Activated naive CD8-positive, alpha-beta T cell treated with anti-CD3 and anti-CD28 coated beads for 36 hours (primary cell): ENCODE data around the gene TMEM43. TPM values are rescaled to one million over a fixed set of nuclear protein-coding genes. Genes with fewer than 3 reads are reported as not detected.
A peak's percentile ranks its signal among the peaks of the same experiment; 100 is the strongest.

ENCODE experiments used
- DNase-seq: peaks from one replicate; pipeline ENCODE4 v3.0.0; 2021
- H3K27ac Mint-ChIP-seq: one replicate; pipeline ENCODE4 v1.8.0; 2022; ENCODE audit warnings: mild to moderate bottlenecking, moderate library complexity, mixed read lengths
- H3K27me3 Mint-ChIP-seq: one replicate; pipeline ENCODE4 v1.8.0; 2022; ENCODE audit warnings: mild to moderate bottlenecking, mixed read lengths
- H3K36me3 Mint-ChIP-seq: one replicate; pipeline ENCODE4 v1.8.0; 2021; ENCODE audit warnings: mild to moderate bottlenecking, mixed read lengths
- H3K4me1 Mint-ChIP-seq: one replicate; pipeline ENCODE4 v1.8.0; 2021; ENCODE audit warnings: mixed read lengths
- H3K4me3 Mint-ChIP-seq: one replicate; pipeline ENCODE4 v1.8.0; 2022; ENCODE audit warnings: mild to moderate bottlenecking, moderate library complexity, mixed read lengths
- H3K9me3 Mint-ChIP-seq: one replicate; pipeline ENCODE4 v1.8.0; 2022; ENCODE audit warnings: mixed read lengths
- total RNA-seq, 2 experiments: library from RNA; stranded (reverse); gene quantifications; one replicate each; pipeline ENCODE4 v1.2.3, GENCODE V29; 2021

The TMEM43 gene
- total RNA-seq, 2 experiments from 2014 or later = 26.8 to 27.0 TPM

GRCh38 chr3:14128724-14129123 lies 3.9 kb downstream of the TMEM43 start:
- no peaks in the 10 kb centered on the region for H3K27me3 Mint-ChIP-seq
- no peak overlapping the region for H3K27ac Mint-ChIP-seq
- H3K9me3 Mint-ChIP-seq = no peaks in the 10 kb centered on the region
- H3K4me3 Mint-ChIP-seq = no peak overlapping the region
- H3K4me1 Mint-ChIP-seq = peaks cover 25% of the 10 kb centered on the region
- H3K36me3 Mint-ChIP-seq = peaks cover 38% of the 10 kb centered on the region
- DNase-seq = no peak

DNA sequence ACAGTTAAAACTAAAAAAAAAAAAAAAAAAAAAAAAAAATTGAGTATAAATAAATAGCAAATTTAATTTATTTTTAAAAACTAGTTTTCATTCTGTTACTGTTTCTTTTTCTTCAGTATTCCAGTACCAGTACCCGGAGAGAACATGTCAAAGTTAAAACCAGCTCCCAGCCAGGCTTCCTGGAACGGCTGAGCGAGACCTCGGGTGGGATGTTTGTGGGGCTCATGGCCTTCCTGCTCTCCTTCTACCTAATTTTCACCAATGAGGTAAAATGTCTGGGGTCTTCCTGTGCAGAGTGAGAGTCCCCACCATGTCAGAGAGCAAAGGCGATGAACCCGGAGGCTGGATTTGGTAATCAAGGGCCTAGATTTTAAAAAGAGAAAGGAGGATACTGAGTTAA lies 4.4 kb downstream of the TMEM43 start:
- Mint-ChIP-seq H3K27me3 (no peaks in the 10 kb centered on the region), H3K4me1 (peaks cover 25% of the 10 kb centered on the region), H3K36me3 (peaks cover 34% of the 10 kb centered on the region), H3K4me3 (no peak overlapping the region), H3K9me3 (no peaks in the 10 kb centered on the region), H3K27ac (no peak overlapping the region)
- DNase-seq = no peak

DNA sequence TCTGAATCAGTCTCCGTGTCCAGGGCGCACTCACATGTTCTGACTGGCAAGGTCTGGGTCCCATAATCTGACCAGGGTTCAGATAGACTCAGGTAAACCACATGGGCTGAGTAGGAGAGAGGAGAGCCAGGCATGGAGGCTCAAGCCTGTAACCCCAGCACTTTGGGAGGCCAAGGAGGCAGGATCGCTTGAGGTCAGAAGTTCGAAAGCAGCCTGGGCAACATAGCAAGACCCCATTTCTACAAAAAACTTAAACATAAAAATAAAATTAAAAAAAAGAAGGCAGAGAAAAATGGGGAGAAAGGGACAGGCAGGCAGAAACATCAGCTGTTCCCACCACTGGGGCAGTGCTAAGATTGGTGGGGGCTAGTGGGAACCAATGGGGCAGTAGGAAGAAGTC lies 5.4 kb downstream of the TMEM43 start:
- H3K9me3 Mint-ChIP-seq = no peaks in the 10 kb centered on the region
- no peak for DNase-seq
- no peaks in the 10 kb centered on the region for H3K27me3 Mint-ChIP-seq
- H3K27ac Mint-ChIP-seq = peak overlapping the region; percentile 13
- peaks cover 25% of the 10 kb centered on the region for H3K4me1 Mint-ChIP-seq
- peaks cover 36% of the 10 kb centered on the region for H3K36me3 Mint-ChIP-seq
- H3K4me3 Mint-ChIP-seq = no peak overlapping the region

DNA sequence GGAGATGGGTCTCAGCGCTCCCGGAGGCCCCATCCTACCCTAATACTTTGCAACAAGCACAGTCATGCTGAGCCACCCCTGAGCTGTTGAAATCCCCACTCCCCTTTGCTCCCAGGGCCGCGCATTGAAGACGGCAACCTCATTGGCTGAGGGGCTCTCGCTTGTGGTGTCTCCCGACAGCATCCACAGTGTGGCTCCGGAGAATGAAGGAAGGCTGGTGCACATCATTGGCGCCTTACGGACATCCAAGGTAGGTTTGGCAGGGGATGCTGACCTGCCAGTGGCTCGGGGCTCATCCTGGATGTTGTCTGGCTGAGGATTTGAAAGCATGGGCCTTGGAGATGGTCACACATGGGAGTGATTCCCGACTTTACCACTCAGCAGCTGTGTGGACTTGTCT lies 5.9 kb downstream of the TMEM43 start:
- Mint-ChIP-seq H3K4me3 (no peak overlapping the region), H3K36me3 (peaks cover 37% of the 10 kb centered on the region), H3K27ac (no peak overlapping the region), H3K9me3 (no peaks in the 10 kb centered on the region), H3K27me3 (no peaks in the 10 kb centered on the region), H3K4me1 (peaks cover 24% of the 10 kb centered on the region)
- DNase-seq = no peak

DNA sequence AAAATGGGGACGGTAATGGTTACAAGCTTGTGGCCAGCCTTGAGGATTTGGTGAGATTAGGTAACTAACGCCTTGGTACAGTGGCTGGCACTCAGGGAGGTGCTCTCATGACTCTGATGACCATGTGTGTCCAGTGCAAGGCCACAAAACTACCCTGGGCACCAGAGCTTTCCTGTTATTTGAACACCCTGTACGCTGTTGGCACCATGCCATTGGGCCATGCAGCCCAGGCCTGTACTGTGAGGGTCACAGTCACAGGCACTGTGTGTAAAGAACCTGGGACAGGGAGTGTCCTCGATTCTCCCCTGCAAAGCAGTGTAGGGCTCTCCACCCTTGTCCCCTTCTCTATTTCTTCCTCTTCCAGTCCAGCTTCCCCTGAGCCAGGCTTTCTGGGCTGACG lies 6.3 kb downstream of the TMEM43 start:
- Mint-ChIP-seq H3K9me3 (no peaks in the 10 kb centered on the region), H3K27ac (no peak overlapping the region), H3K4me3 (no peak overlapping the region), H3K27me3 (no peaks in the 10 kb centered on the region), H3K36me3 (peaks cover 41% of the 10 kb centered on the region), H3K4me1 (peaks cover 20% of the 10 kb centered on the region)
- no peak for DNase-seq

DNA sequence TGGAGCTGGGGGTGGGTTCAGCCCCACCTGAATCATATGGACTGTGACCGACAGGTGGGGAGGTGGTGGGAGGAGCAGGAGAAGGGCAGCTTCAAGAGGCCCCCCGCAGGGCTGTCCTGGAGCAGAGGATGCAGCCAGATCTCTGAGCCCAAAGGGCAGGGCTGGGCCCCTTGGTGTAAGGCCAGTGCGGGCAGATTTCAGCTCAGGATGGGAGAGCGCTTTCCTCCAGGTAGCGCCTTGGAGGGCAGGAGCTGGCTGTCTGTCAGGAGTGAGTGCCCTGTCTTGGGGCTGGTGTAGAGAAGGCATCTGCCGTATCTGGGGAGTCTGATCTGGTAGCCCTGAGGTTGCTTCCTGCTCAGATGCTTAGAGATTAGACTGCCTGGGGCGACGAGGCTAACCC lies 7.3 kb downstream of the TMEM43 start:
- Mint-ChIP-seq H3K9me3 (no peaks in the 10 kb centered on the region), H3K36me3 (peaks cover 41% of the 10 kb centered on the region)
- DNase-seq = no peak

DNA sequence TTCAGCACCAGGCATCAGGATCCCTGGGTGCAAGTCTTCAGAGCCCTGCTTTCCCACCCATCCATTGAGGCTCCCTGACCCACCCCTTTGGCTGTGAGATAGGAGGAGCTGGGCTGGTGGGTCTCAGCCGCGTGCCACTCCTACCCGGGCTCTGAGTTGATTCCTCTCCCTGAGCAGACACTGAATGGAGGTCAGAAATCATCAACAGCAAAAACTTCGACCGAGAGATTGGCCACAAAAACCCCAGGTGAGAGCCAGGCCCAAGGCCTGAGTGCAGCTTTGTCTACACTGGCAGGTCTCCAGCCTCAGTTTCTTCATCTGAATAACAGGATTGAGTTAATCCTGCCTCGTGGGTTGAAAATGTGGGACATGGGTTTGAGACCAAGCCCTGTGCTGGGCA lies 7.8 kb downstream of the TMEM43 start:
- H3K4me1 Mint-ChIP-seq = peaks cover 8% of the 10 kb centered on the region
- H3K9me3 Mint-ChIP-seq = no peaks in the 10 kb centered on the region
- no peak overlapping the region for H3K27ac Mint-ChIP-seq
- H3K4me3 Mint-ChIP-seq = no peak overlapping the region
- peaks cover 41% of the 10 kb centered on the region for H3K36me3 Mint-ChIP-seq
- H3K27me3 Mint-ChIP-seq = no peaks in the 10 kb centered on the region
- DNase-seq = no peak

More for the DNA sequence above, 7.3 kb downstream of the TMEM43 start:
- Mint-ChIP-seq H3K27ac (no peak overlapping the region), H3K4me1 (peaks cover 13% of the 10 kb centered on the region), H3K27me3 (no peaks in the 10 kb centered on the region), H3K4me3 (no peak overlapping the region)

DNA sequence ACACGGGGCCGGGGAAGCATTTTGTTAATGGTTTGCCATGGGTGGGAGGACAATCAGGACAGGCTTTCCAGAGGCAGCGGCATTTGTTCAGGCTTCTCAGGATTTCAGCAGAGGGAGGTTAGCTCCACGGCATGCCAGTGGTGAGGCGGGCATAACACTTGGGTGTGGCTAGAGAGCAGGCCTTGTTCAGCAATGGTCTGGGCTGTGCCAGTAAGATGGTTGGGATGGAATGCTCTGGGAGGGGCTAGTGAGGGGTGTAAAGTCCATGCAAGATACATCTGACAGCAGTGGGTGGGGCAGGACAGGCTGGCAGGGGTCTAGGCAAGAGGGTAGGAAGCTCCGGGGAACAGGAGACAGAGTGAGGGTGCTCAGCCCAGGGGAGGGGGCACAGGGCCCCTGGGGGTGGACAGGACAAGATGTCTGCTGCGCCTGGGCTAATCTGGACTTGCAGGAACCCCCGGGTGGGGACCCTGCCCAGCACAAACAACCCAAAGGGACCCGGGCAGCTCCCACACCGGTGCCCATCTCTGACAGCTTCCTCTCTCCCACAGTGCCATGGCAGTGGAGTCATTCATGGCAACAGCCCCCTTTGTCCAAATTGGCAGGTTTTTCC lies 8.4 kb downstream of the TMEM43 start:
- H3K4me1 Mint-ChIP-seq = peaks cover 3% of the 10 kb centered on the region
- peaks cover 38% of the 10 kb centered on the region for H3K36me3 Mint-ChIP-seq
- DNase-seq = no peak
- no peaks in the 10 kb centered on the region for H3K27me3 Mint-ChIP-seq
- H3K4me3 Mint-ChIP-seq = no peak overlapping the region
- H3K27ac Mint-ChIP-seq = no peak overlapping the region
- no peaks in the 10 kb centered on the region for H3K9me3 Mint-ChIP-seq

- no peak overlapping the region for H3K4me3 Mint-ChIP-seq
- H3K36me3 Mint-ChIP-seq = peaks cover 32% of the 10 kb centered on the region
- no peak overlapping the region for H3K27ac Mint-ChIP-seq
- no peaks in the 10 kb centered on the region for H3K9me3 Mint-ChIP-seq
- no peaks in the 10 kb centered on the region for H3K27me3 Mint-ChIP-seq
- no peak for DNase-seq
- H3K4me1 Mint-ChIP-seq = peaks cover 3% of the 10 kb centered on the region
These were observed 9.0 kb downstream of the TMEM43 start for GRCh38 chr3:14133876-14134275.

- Mint-ChIP-seq H3K27me3 (no peaks in the 10 kb centered on the region), H3K9me3 (no peaks in the 10 kb centered on the region), H3K36me3 (peaks cover 30% of the 10 kb centered on the region), H3K4me1 (peaks cover 3% of the 10 kb centered on the region), H3K27ac (no peak overlapping the region), H3K4me3 (no peak overlapping the region)
- no peak for DNase-seq
These were observed 9.4 kb downstream of the TMEM43 start for GRCh38 chr3:14134291-14134690.

- H3K27ac Mint-ChIP-seq = no peak overlapping the region
- no peaks in the 10 kb centered on the region for H3K9me3 Mint-ChIP-seq
- H3K36me3 Mint-ChIP-seq = peaks cover 24% of the 10 kb centered on the region
- H3K4me1 Mint-ChIP-seq = no peaks in the 10 kb centered on the region
- no peak overlapping the region for H3K4me3 Mint-ChIP-seq
- no peak for DNase-seq
- no peaks in the 10 kb centered on the region for H3K27me3 Mint-ChIP-seq
These were observed 10.7 kb downstream of the TMEM43 start for GRCh38 chr3:14135581-14135980.

DNA sequence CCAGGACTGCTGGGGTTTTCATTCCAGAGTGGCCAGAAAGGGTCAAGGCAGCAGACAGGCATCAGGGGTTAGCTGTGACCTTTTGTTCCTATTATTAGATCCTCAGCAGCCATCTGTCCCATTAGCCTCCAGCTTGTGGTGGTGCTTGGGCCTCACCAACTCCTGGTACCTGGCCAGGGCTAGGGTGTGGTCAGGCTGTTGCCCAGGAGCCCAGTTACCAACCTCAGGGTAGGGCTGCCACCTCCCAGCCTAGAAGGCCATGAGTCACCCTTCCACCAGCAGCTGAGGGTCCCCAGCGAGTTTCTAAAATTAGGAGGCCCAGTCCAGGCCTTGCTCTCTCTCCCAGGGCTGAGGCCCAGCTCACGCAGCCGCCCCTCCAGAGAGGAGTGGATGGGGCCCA lies 12.2 kb downstream of the TMEM43 start:
- no peak for DNase-seq
- Mint-ChIP-seq H3K27ac (no peak overlapping the region), H3K27me3 (no peaks in the 10 kb centered on the region), H3K9me3 (no peaks in the 10 kb centered on the region), H3K4me3 (no peak overlapping the region), H3K4me1 (peaks cover 7% of the 10 kb centered on the region), H3K36me3 (peaks cover 22% of the 10 kb centered on the region)

DNA sequence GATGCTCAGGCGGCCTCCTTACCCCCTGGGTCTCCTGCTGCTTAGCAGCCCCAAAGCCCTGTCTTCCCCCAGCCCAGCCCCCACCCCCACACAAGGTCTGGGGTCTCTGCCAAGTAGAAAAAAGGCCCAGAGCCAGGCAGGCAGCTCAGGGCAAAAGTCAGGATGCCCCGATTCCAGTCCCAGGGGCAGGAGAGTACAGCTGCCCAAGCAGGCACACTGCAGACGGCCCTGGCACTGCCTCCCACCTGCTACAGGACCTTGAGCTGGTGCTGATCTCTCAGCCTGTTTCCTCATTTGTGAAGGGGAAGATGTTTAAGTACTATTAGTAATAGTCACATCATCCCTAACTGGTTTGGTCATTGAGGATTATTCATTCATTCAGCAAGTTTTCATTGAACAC lies 12.6 kb downstream of the TMEM43 start:
- DNase-seq = no peak
- Mint-ChIP-seq H3K4me3 (no peak overlapping the region), H3K4me1 (peaks cover 11% of the 10 kb centered on the region), H3K27me3 (no peaks in the 10 kb centered on the region), H3K9me3 (no peaks in the 10 kb centered on the region), H3K36me3 (peaks cover 23% of the 10 kb centered on the region), H3K27ac (no peak overlapping the region)

DNA sequence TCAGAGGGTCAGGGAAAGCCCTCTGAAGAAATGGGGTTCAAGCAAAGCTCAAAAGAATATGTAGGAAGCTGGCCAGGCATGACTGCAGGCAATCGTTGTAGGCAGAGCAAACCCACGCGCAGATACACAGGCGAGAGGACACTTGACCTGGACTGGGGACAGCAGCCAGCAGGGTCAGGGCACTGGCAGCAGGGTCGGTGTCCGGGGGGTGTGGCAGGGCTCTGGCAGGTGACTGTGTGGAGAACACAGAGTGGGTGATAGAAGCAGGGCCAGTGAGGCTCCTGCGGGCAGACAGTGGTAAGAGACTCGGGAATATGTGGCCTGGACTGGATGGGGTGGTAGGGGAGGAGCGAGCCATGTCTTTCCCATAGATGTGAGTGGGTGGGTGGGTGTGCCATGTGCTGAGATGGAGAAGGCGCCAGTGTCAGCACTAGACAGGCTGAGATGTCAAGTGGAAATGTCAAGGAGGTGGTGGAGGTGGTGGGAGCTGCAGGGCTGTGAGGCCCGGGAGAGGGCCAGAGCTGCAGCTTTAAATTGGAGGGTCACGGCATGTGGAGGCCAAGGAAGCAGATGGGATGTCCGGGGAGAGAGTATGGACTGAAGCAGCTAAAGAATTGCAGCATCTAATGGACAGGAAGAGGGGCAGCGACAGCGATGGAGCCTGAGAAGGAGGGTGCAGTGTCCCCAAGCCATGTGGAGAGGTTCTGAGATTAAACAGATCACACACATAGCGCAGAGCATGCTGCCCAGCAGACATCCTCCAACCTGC lies 13.4 kb downstream of the TMEM43 start:
- H3K4me3 Mint-ChIP-seq = no peak overlapping the region
- H3K36me3 Mint-ChIP-seq = peaks cover 22% of the 10 kb centered on the region
- H3K27ac Mint-ChIP-seq = peak overlapping the region; percentile 50
- no peaks in the 10 kb centered on the region for H3K9me3 Mint-ChIP-seq
- H3K27me3 Mint-ChIP-seq = no peaks in the 10 kb centered on the region
- H3K4me1 Mint-ChIP-seq = peaks cover 18% of the 10 kb centered on the region
- DNase-seq = no peak

GRCh38 chr3:14138878-14139655 lies 14.2 kb downstream of the TMEM43 start:
- H3K27ac Mint-ChIP-seq = no peak overlapping the region
- no peak overlapping the region for H3K4me3 Mint-ChIP-seq
- H3K9me3 Mint-ChIP-seq = no peaks in the 10 kb centered on the region
- peaks cover 23% of the 10 kb centered on the region for H3K36me3 Mint-ChIP-seq
- H3K27me3 Mint-ChIP-seq = no peaks in the 10 kb centered on the region
- H3K4me1 Mint-ChIP-seq = peaks cover 22% of the 10 kb centered on the region
- no peak for DNase-seq
